BJ (cell line): Measurements from ENCODE around the gene ZMYND10. TPM values are rescaled to one million over a fixed set of nuclear protein-coding genes. Genes with fewer than 3 reads are reported as not detected.

ENCODE experiments used
- CTCF ChIA-PET: fragments of 350-600 bp; formaldehyde crosslinking; extraction: SDS; loops from one replicate; lab custom pipeline; 2021; ENCODE audit warnings: antibody characterized with exemption, inconsistent platforms; lab: Yijun Ruan, JAX
- POLR2A ChIA-PET: fragments of 300-600 bp; sonication (Branson Sonifier 250); formaldehyde crosslinking; extraction: SDS; loops from one replicate; lab custom pipeline; 2021; ENCODE audit warnings: antibody characterized with exemption; lab: Charles Lee
- DNase-seq: peaks from one replicate; pipeline ENCODE4 v3.0.0-alpha.2; 2011; ENCODE audit warnings: low read depth
- H3K27me3 ChIP-seq: 2 replicates; pipeline ENCODE4 v1.6.0; 2011; ENCODE audit warnings: low read length; ENCODE audit not compliant: control insufficient read depth, insufficient read depth
- H3K36me3 ChIP-seq: 2 replicates; pipeline ENCODE4 v1.5.1; 2011; ENCODE audit warnings: low read length; ENCODE audit not compliant: control insufficient read depth, insufficient read depth
- H3K4me3 ChIP-seq: 2 replicates; pipeline ENCODE4 v1.5.1; 2011; ENCODE audit warnings: low read depth, mild to moderate bottlenecking, control low read depth, low read length
- CTCF ChIP-seq: IDR thresholded peaks from 2 replicates; pipeline ENCODE4 v1.5.1; 2011; ENCODE audit warnings: low read depth, mild to moderate bottlenecking, control low read depth, inconsistent platforms, low read length, moderate library complexity; ENCODE audit not compliant: insufficient read depth
- polyA plus RNA-seq: library from polyadenylated mRNA; depleted of rRNA; stranded (reverse); fragments of >200 nt; gene quantifications from 2 replicates; pipeline ENCODE4 v1.2.3, GENCODE V29; 2011

Gene ZMYND10
- polyA plus RNA-seq, 1 experiment: 1.3 TPM

GRCh38 chr3:50304601-50305000 lies 40.9 kb downstream of the ZMYND10 start:
- H3K36me3 ChIP-seq: no peaks in the 10 kb centered on the region
- H3K27me3 ChIP-seq: no peaks in the 10 kb centered on the region
- POLR2A ChIA-PET: no interaction called here
- TF ChIP-seq CTCF: no peak
- CTCF ChIA-PET: interaction anchor here (0.6 to 1.1 kb wide), 5 partner anchors 20 to 184 kb away, joined by 3 to 4 read pairs (median 3); no protein-coding TSS in a partner anchor
- H3K4me3 ChIP-seq: no peak overlapping the region
- no peak for DNase-seq

- Histone ChIP-seq H3K27me3 (no peaks in the 10 kb centered on the region), H3K4me3 (no peak within 1 kb of the TSS), H3K36me3 (no peaks in the 10 kb centered on the region)
- POLR2A ChIA-PET: no interaction called here
- CTCF ChIA-PET: no interaction called here
- no peak for DNase-seq
- peak; percentile 14; the same call in 1 of the 2 replicates for TF ChIP-seq CTCF
Measured at GRCh38 chr3:50303013-50303815, 42.3 kb downstream of the ZMYND10 start, which contains the start of gene HYAL1. Gene HYAL1, minus strand, starts transcription at chr3:50303574. Its CDS starts 618 bp downstream, at chr3:50302956.

DNA sequence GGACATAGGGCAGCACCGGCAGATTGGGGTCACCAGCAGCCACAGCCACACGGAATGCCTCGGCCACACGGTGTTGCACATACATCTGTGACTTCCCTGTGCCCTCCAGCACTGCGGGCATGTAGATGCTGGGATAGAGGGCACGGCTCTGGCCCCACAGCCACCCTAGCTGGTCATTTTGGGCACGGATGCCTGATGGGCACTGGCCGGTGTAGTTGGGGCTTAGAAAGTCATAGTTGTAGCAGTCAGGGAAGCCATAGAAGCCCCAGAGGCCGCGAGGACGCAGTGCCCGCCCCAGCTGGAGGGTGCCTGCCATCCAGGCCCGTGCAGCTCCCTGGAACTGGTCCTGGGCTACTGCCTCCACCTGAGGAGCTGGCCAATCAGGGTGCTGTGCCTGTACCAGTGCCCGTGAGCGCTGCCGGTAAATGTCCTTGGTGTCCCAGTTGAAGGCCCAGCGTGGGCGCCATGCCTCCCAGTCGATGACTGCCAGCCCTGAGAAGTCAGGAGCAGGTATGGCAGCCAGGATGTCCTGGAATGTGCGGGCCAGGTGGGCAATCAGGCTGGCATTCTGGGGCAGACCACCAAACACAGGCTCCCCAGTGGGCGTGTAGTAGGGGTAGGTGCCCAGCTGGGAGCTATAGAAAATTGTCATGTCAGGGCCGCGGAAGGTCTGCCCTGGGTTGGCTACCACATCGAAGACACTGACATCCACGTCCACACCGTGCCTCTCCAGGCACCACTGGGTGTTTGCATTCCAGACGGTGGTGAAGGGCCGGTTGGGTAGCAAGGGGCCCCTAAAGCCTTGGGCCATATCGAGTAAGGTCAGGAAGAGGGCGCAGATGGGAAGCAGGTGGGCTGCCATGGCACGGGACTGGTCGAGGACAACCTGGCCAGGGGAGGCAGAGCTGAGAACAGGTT lies 43.2 kb downstream of the ZMYND10 start:
- no peak overlapping the region for H3K4me3 ChIP-seq
- no peaks in the 10 kb centered on the region for H3K27me3 ChIP-seq
- ChIA-PET POLR2A (no interaction called here), CTCF (interaction anchor here (0.9 kb wide), 1 partner anchor 45 kb away, joined by 3 read pairs; no protein-coding TSS in a partner anchor)
- TF ChIP-seq CTCF: no peak
- DNase-seq: no peak
- H3K36me3 ChIP-seq: no peaks in the 10 kb centered on the region

DNA sequence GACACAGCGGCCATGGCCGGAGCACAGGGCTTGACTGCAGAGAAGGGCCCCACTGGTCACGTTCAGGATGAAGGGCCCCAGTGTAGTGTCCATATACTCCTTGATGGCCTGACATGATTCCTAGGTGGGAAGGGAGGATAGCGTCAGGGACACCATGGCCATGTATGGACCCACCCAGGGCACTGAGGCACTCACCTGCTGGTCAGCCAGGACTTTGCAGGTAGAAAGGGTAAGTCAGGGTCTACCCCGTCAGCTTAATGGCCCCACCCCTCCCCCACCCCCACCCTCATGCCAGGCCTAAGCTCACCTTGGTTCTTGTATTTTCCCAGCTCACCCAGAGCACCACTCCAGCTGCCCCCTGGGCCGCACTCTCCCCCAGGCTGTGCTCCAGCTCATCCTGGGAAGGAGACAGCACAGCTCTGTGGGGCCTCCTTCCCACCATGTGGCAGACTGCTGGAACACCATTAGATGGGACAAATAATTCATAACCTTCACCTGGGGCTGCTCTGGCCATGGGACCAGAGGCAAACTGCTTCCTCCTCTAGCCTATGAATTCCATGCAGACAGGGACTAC lies 44.8 kb downstream of the ZMYND10 start:
- DNase-seq: no peak
- TF ChIP-seq CTCF: no peak
- ChIA-PET CTCF (no interaction called here), POLR2A (no interaction called here)
- H3K36me3 ChIP-seq: no peaks in the 10 kb centered on the region; the same call in 1 of the 2 replicates
- H3K4me3 ChIP-seq: no peak overlapping the region
- no peaks in the 10 kb centered on the region for H3K27me3 ChIP-seq
